Astrocyte of the spinal cord (primary cell): ENCODE measurements around the gene VMO1.

Experiments used
- DNase-seq: peaks from one replicate; pipeline ENCODE4 v3.0.0; 2011; ENCODE audit warnings: low read depth, low spot score
- H3K4me3 ChIP-seq: 2 replicates; pipeline ENCODE4 v1.5.1; 2011; ENCODE audit warnings: low read depth, mild to moderate bottlenecking, low read length, moderate library complexity
- CTCF ChIP-seq: IDR thresholded peaks from 2 replicates; pipeline ENCODE4 v1.5.1; 2012; ENCODE audit warnings: low read depth, mild to moderate bottlenecking, low read length, inconsistent platforms
- in situ Hi-C: cut with HindIII; loops from 2 replicates; pipeline ENCODE4 v1.10.0; 2017; ENCODE audit warnings: low sequenced_read_pairs

VMO1 gene

GRCh38 chr17:4766723-4767122, 19.4 kb downstream of the VMO1 start:
- no peak for TF ChIP-seq CTCF
- no peak overlapping the region for H3K4me3 ChIP-seq
- no peak for DNase-seq
- in situ Hi-C loops: no loop called here

GRCh38 chr17:4766201-4766600, 20.0 kb downstream of the VMO1 start:
- in situ Hi-C loops: no loop called here
- no peak for DNase-seq
- no peak overlapping the region for H3K4me3 ChIP-seq
- no peak for TF ChIP-seq CTCF

GRCh38 chr17:4764595-4764994, 21.6 kb downstream of the VMO1 start:
- no peak for TF ChIP-seq CTCF
- no peak overlapping the region for H3K4me3 ChIP-seq
- in situ Hi-C loops: no loop called here
- no peak for DNase-seq

GRCh38 chr17:4759776-4760236, 26.4 kb downstream of the VMO1 start:
- in situ Hi-C loops: no loop called here
- no peak for TF ChIP-seq CTCF
- DNase-seq: no peak
- H3K4me3 ChIP-seq: no peak overlapping the region

GRCh38 chr17:4753392-4753791, 32.8 kb downstream of the VMO1 start:
- in situ Hi-C loops: no loop called here
- no peak for TF ChIP-seq CTCF
- DNase-seq: no peak
- no peak overlapping the region for H3K4me3 ChIP-seq

GRCh38 chr17:4751932-4752331, 34.2 kb downstream of the VMO1 start:
- TF ChIP-seq CTCF: no peak
- H3K4me3 ChIP-seq: no peak overlapping the region
- in situ Hi-C loops: no loop called here
- DNase-seq: no peak

- DNase-seq: no peak
- in situ Hi-C loops: no loop called here
- no peak for TF ChIP-seq CTCF
- no peak overlapping the region for H3K4me3 ChIP-seq
Observed at GRCh38 chr17:4750606-4751005, 35.6 kb downstream of the VMO1 start.
